ENCODE data around the gene C16orf54. TPM values are rescaled to one million over a fixed set of nuclear protein-coding genes. Genes with fewer than 3 reads are reported as not detected.

C16orf54 gene
- total and polyA plus RNA-seq, 10 of the 15 experiments (the other 5 are each of a cell fraction or from before 2014, with no cell fraction given): 2.1 to 13.3 (median 5.4) TPM

DNA sequence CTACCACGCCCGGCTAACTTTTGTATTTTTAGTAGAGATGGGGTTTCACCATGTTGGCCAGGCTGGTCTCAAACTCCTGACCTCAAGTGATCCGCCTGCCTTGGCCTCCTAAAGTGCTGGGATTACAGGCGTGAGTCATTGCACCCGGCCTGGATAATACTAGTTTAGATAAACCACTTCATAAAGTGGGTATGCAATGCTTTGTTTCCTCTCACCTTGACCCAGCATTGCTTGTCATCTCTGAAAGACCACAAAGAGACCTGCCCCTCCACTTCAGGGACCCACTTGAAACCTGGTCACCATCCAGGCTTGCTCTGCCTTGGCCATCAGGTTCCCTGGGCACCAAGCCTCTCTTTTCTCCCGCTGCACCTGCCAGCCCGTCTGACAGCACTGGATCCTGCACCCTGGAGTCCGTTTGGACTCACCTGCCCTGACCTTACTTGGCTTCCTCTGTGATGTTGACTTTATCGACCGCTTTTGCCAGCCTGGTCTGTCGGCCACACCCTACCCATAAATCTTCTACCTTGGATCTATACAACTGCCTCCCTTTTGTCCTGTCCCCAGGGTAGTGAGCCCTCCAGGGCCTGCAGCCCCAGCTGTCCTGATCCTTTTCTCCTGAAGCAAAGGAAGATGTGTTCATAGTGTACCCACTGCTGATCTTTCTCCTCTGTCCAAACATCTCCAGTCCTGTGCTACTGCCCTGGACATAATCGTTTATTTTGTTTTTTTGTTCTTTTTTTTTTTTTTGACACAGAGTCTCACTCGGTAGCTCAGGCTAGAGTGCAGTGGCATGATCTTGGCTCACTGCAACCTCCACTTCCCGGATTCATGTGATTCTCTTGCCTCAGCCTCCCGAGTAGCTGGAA lies 19.6 kb upstream of the C16orf54 start:
- Histone ChIP-seq H3K79me2 (ENCODE audit: control insufficient read depth, insufficient read depth, low read length) (no peaks in the 10 kb centered on the region), H3K9me3 (replicated peaks; ENCODE audit: control insufficient read depth, insufficient read depth, low read length) (no peaks in the 10 kb centered on the region), H3K27me3 (replicated peaks in 1 of 2; ENCODE audit: control insufficient read depth in 2 of 2, insufficient read depth in 2 of 2, low read length in 1 of 2) (no peaks in the 10 kb centered on the region), H3K4me1 (ENCODE audit: control insufficient read depth, insufficient read depth, low read length) (no peaks in the 10 kb centered on the region), H2AFZ (ENCODE audit: control insufficient read depth, low read depth, low read length) (no peak overlapping the region), H4K20me1 (ENCODE audit: control insufficient read depth, insufficient read depth) (no peaks in the 10 kb centered on the region), H3K4me2 (ENCODE audit: control insufficient read depth, insufficient read depth) (no peak overlapping the region), H3K27ac (ENCODE audit: control insufficient read depth, insufficient read depth) (no peak overlapping the region), H3K4me3 (no peak overlapping the region), H3K36me3 (ENCODE audit: control insufficient read depth in 2 of 2, insufficient read depth in 2 of 2, low read length in 1 of 2) (no peaks in the 10 kb centered on the region), H3K9ac (ENCODE audit: control insufficient read depth, insufficient read depth, low read length) (no peak overlapping the region)
- ChIA-PET POLR2A (interaction anchor here (0.6 kb wide), 2 partner anchors 11 kb away, joined by 3 to 6 read pairs; no protein-coding TSS in a partner anchor), SMC1A (ENCODE audit: uncharacterized antibody, unreplicated experiment) (interaction anchor here (0.7 kb wide), 1 partner anchor 9 kb away, joined by 3 read pairs; no protein-coding TSS in a partner anchor), CTCF (interaction anchor here (0.8 kb wide), 1 partner anchor 11 kb away, joined by 3 read pairs; no protein-coding TSS in a partner anchor), RAD21 (ENCODE audit: unreplicated experiment) (interaction anchor here (0.6 to 0.9 kb wide), 2 partner anchors 25 to 813 kb away, joined by 3 read pairs; no protein-coding TSS in a partner anchor)
- no peak for ATAC-seq
- no peak for DNase-seq (ENCODE audit: low read depth, low spot score)
- FAIRE-seq: no peak
- TF ChIP-seq RAD21 (IDR thresholded peaks at IDR 0.05; ENCODE audit: insufficient read depth, low read depth, low read length) (no peak), PAX8 (IDR thresholded peaks at IDR 0.05) (no peak), STAT3 (IDR thresholded peaks at IDR 0.05; ENCODE audit: low read depth, low read length) (no peak), NFYA (IDR thresholded peaks at IDR 0.05; ENCODE audit: borderline replicate concordance, low read depth, low read length) (no peak)
- WGBS (ENCODE audit: insufficient coverage, insufficient replicate concordance, low lambda C conversion rate, missing lambda C conversion rate): 58% methylated on average over 15 of the region's 15 CpGs
- intact Hi-C loops (cut with micrococcal nuclease; ENCODE audit: unreplicated experiment): no loop called here
- in situ Hi-C loops (cut with MboI): no loop called here
- BruUV-seq (replicated peaks): no TSS peak

GRCh38 chr16:29763326-29763725 lies 17.5 kb upstream of the C16orf54 start:
- no peak overlapping the region for H3K9ac ChIP-seq (ENCODE audit: control insufficient read depth, insufficient read depth, low read length)
- TF ChIP-seq MTA3 (IDR thresholded peaks at IDR 0.05; ENCODE audit: borderline replicate concordance, low read length) (no peak), MTA2 (IDR thresholded peaks at IDR 0.05; ENCODE audit: low read depth) (0 out of 2 replicates have a peak, but pooled peaks have one; percentile 12), IKZF2 (IDR thresholded peaks at IDR 0.05) (peak in 1 of 2 experiments; percentile 33; a peak in 1 of 4 replicates), IKZF1 (conservative IDR thresholded peaks at IDR 0.05) (peak; percentile 62; the same call in 1 of the 2 replicates), POLR2A (IDR thresholded peaks at IDR 0.05; ENCODE audit: low read depth, low read length) (no peak)
- no peak overlapping the region for H3K4me2 ChIP-seq (ENCODE audit: control insufficient read depth, insufficient read depth)
- H3K27ac ChIP-seq (ENCODE audit: control insufficient read depth, insufficient read depth): no peak overlapping the region
- ChIA-PET RAD21 (ENCODE audit: unreplicated experiment) (no interaction called here), CTCF (no interaction called here), SMC1A (ENCODE audit: uncharacterized antibody, unreplicated experiment) (no interaction called here), POLR2A (no interaction called here)
- no peak overlapping the region for H3K4me3 ChIP-seq
- intact Hi-C loops (cut with micrococcal nuclease; ENCODE audit: unreplicated experiment): no loop called here
- no peak overlapping the region for H2AFZ ChIP-seq (ENCODE audit: control insufficient read depth, low read depth, low read length)
- H4K20me1 ChIP-seq (ENCODE audit: control insufficient read depth, insufficient read depth): no peaks in the 10 kb centered on the region
- in situ Hi-C loops (cut with MboI): no loop called here
- H3K4me1 ChIP-seq (ENCODE audit: control insufficient read depth, insufficient read depth, low read length): no peaks in the 10 kb centered on the region
- FAIRE-seq (no peak), DNase-seq (ENCODE audit: low read depth, low spot score) (no peak), ATAC-seq (no peak)
- BruUV-seq (replicated peaks): no TSS peak
- H3K27me3 ChIP-seq (replicated peaks in 1 of 2; ENCODE audit: control insufficient read depth in 2 of 2, insufficient read depth in 2 of 2, low read length in 1 of 2): no peaks in the 10 kb centered on the region
- 95% methylated on average over 6 of the region's 6 CpGs for WGBS (ENCODE audit: insufficient coverage, insufficient replicate concordance, low lambda C conversion rate, missing lambda C conversion rate)
- H3K36me3 ChIP-seq (ENCODE audit: control insufficient read depth in 2 of 2, insufficient read depth in 2 of 2, low read length in 1 of 2): no peaks in the 10 kb centered on the region
- H3K9me3 ChIP-seq (replicated peaks; ENCODE audit: control insufficient read depth, insufficient read depth, low read length): no peaks in the 10 kb centered on the region
- no peaks in the 10 kb centered on the region for H3K79me2 ChIP-seq (ENCODE audit: control insufficient read depth, insufficient read depth, low read length)

All from GM12878 (cell line).